ENCODE data around the gene JADE1.

Gene JADE1

GRCh38 chr4:128810331-128810870, 901 bp downstream of the JADE1 start:
- no peak for DNase-seq (ENCODE audit: low read depth in 2 of 2)

GRCh38 chr4:128810871-128811570, 1.5 kb downstream of the JADE1 start:
- DNase-seq (ENCODE audit: low read depth in 2 of 2), result peak; percentile 67 to 70

GRCh38 chr4:128811571-128812441, 2.3 kb downstream of the JADE1 start:
- peak; percentile 85 to 86 for DNase-seq (ENCODE audit: low read depth in 2 of 2)

GRCh38 chr4:128812442-128813235, 3.1 kb downstream of the JADE1 start:
- DNase-seq (ENCODE audit: low read depth in 2 of 2), result peak; percentile 14 to 25

- no peak for DNase-seq (ENCODE audit: low read depth in 2 of 2)
Observed at GRCh38 chr4:128813965-128814364, 4.5 kb downstream of the JADE1 start.

- no peak for DNase-seq (ENCODE audit: low read depth in 2 of 2)
Observed at GRCh38 chr4:128818442-128818841, 8.9 kb downstream of the JADE1 start.

GRCh38 chr4:128819082-128819742, 9.7 kb downstream of the JADE1 start:
- DNase-seq (ENCODE audit: low read depth in 2 of 2), result no peak

GRCh38 chr4:128820671-128821070, 11.2 kb downstream of the JADE1 start:
- DNase-seq (ENCODE audit: low read depth in 2 of 2), result no peak

GRCh38 chr4:128821151-128821550, 11.7 kb downstream of the JADE1 start:
- DNase-seq (ENCODE audit: low read depth in 2 of 2), result no peak

- no peak for DNase-seq (ENCODE audit: low read depth in 2 of 2)
Observed at GRCh38 chr4:128823025-128823661, 13.6 kb downstream of the JADE1 start.

- DNase-seq (ENCODE audit: low read depth in 2 of 2), result no peak
Observed at GRCh38 chr4:128825226-128825625, 15.7 kb downstream of the JADE1 start.

- DNase-seq (ENCODE audit: low read depth in 2 of 2), result no peak
Observed at GRCh38 chr4:128827296-128827695, 17.8 kb downstream of the JADE1 start.

GRCh38 chr4:128830906-128831503, 21.5 kb downstream of the JADE1 start:
- no peak for DNase-seq (ENCODE audit: low read depth in 2 of 2)

- no peak for DNase-seq (ENCODE audit: low read depth in 2 of 2)
Observed at GRCh38 chr4:128831531-128832242, 22.2 kb downstream of the JADE1 start.

- DNase-seq (ENCODE audit: low read depth in 2 of 2), result no peak
Observed at GRCh38 chr4:128832243-128832625, 22.7 kb downstream of the JADE1 start.

- no peak for DNase-seq (ENCODE audit: low read depth in 2 of 2)
Observed at GRCh38 chr4:128835498-128836222, 26.2 kb downstream of the JADE1 start.

GRCh38 chr4:128837198-128837597, 27.7 kb downstream of the JADE1 start:
- DNase-seq (ENCODE audit: low read depth in 2 of 2), result no peak

GRCh38 chr4:128837679-128838078, 28.2 kb downstream of the JADE1 start:
- DNase-seq (ENCODE audit: low read depth in 2 of 2), result no peak

- DNase-seq (ENCODE audit: low read depth in 2 of 2), result no peak
Observed at GRCh38 chr4:128840711-128841318, 31.3 kb downstream of the JADE1 start.

All from stimulated activated CD4-positive, alpha-beta T cell treated with anti-CD3 and anti-CD28 coated beads, Interleukin-15, amount 100 ng/mL, for 48 hours (primary cell).